ENCODE measurements around the gene HOXA11.
A peak's percentile ranks its signal among the peaks of the same experiment; 100 is the strongest.

- TF ChIP-seq CTCF (IDR thresholded peaks at IDR 0.05), result no peak
- TF ChIP-seq POLR2A (IDR thresholded peaks at IDR 0.05), result no peak
- peak in 1 of 2 donors; percentile 41 for TF ChIP-seq POLR2AphosphoS5 (IDR thresholded peaks at IDR 0.05; ENCODE audit: insufficient read depth in 1 of 2, low read depth in 1 of 2)
These were observed 15.2 kb downstream of the HOXA11 start for GRCh38 chr7:27169658-27170425.

Data from vagina (tissue), 2 donors.